GM19035 (cell line): ENCODE results near the gene GHR.

ENCODE experiments used
- ATAC-seq: cut with Tn5 transposase; IDR thresholded peaks from one replicate; pipeline ENCODE4 v1.9.1; 2021; ENCODE audit not compliant: unreplicated experiment

GHR gene

DNA sequence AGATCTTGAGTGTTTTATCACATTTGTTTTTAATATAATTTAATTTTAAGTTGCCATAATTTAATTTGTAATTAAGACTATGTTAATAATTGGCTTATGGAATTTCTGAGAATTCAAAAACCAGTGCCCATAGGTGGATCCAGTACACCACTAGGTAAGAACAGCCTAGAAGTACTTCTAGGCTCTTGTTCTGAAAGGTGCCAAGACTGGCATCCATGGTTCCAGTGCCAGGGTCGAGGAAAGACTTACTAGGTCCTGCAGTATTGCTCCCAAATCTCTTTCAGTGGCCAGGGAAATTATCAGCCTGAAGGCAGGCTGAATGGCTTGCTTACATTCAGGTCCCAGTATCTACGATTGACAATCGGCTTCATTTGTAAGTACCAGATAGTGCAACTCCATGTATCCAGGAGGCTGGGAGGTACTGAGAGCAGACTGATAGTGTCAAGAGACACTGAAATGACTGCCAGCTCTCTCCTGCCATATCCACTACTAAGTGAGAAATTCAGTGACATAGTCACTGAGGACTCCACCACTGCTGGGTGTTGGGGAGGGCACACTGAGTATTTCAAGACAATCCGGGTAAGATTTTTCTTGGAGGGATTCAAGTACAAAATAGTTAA, 174.2 kb downstream of the GHR start:
- no peak for ATAC-seq

DNA sequence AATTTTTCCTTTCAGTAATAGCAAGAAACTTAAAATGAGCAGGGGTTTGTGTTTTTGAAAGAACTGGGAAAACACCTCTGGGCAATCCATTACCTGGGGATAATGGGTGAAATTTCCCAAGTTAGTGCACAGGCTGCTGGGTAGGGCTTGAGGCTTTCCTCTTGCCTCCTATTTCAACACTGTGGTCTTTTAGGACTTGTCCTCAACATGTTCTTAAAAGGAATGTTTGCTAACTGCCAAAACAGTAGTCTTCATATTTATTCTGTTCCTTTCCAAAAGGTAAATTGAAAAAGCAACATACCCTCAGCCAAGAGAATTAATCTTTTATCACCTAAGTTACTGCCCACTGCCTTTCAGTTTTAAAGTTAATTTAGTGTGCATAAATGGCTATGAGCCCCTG, 175.1 kb downstream of the GHR start:
- no peak for ATAC-seq

DNA sequence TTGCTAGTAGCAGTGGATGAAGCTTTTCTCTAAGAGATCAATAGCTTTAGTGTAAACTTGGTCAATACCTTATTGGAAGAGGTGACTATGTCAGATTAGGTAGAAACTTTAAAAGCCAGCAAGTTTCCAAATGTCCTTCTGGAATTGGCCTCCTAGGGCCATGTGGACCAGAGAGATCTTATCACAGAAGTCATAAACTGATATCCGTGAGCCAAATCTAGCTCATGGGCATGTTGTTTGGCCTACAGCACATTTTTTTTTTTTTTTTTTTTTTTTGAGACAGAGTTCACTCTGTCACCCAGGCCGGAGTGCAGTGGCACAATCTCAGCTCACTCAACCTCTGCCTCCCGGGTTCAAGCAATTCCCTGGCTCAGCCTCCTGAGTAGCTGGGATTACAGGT, 175.9 kb downstream of the GHR start:
- no peak for ATAC-seq

DNA sequence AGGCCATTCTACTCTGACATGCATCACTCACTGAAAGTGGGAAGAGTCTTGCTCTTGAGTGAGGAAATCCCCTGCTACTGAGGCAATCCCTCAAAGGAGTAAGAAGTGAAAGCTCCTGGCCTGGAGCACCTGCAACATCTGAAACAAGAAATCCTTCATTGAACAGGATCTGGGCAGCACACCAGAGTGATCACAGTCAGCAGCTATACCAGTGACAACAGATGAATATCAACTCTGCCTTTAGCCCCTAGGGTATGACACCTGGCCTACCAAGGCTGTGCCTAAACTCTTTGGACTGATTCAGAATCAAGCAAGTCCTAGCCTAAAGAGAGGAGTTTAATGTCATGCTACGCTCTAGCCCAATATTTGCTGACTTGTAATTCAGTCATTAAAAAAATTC, 177.2 kb downstream of the GHR start:
- ATAC-seq = no peak

- no peak for ATAC-seq
Observed at GRCh38 chr5:42604171-42604711, 181.0 kb downstream of the GHR start.

DNA sequence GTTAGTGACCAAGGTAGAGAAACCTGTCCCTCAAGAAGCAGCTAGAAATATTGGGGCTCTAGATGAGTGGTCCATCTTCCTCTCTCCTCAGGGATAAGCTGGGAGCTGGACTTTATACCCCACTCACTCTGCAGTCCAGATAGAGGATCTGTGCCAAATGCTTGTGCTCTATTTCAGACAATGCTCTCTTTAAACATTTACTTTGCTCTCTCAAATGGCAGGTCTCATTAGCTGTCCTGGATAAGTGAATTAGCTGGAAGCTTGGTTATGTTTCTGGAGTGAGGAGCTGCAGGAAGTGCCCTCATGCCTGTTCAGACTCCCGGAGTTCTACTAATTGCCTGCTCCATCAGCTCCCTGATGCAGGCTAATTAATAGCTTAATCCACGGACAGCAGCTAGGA, 182.3 kb downstream of the GHR start:
- ATAC-seq = no peak

- ATAC-seq = no peak
Observed at GRCh38 chr5:42606464-42606869, 183.2 kb downstream of the GHR start.

GRCh38 chr5:42611437-42611836, 188.2 kb downstream of the GHR start:
- no peak for ATAC-seq

- ATAC-seq = no peak
Observed at GRCh38 chr5:42612750-42613366, 189.6 kb downstream of the GHR start.

DNA sequence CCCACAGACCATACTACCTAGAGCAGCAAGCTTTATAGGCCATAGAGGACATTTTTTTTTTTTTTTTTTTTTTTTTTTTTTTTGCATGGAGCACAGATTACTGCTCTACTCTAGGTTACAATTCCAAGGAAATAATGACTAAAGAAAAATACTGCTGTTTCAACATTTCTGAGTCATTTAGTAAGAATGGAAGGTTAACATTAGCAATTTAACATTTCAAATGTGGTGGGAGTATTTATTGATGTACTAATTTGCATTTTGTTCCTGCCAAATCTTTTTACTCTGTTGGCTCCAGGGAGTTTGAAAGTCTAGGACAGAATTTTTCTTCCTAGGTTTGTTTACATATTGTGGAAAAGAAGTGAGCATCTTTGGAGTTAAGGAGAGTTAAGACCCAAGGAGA, 191.3 kb downstream of the GHR start:
- no peak for ATAC-seq

GRCh38 chr5:42620579-42621216, 197.5 kb downstream of the GHR start:
- ATAC-seq = no peak

DNA sequence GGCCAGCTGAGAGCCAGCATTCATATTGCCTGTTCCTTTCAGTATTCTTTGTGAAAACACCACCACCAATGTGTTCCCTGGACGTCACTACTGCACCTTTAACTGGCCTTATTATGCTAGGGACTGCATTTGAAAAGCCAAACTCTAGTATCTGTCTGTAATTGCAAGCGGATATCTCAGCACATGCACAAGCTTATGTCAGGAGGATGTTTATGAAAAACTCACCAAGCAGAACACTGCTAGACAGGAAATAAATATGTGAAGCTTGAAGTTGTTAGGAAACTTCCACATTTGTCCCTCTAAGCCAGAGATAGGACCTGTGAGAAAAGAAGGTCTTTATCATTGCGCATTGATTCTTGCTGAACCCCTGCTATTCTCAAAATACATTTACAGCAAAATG, 198.0 kb downstream of the GHR start:
- ATAC-seq = no peak

GRCh38 chr5:42621662-42622061, 198.4 kb downstream of the GHR start:
- ATAC-seq = no peak

- no peak for ATAC-seq
Observed at GRCh38 chr5:42624912-42625311, 201.7 kb downstream of the GHR start.

GRCh38 chr5:42626462-42626861, 203.2 kb downstream of the GHR start:
- no peak for ATAC-seq

DNA sequence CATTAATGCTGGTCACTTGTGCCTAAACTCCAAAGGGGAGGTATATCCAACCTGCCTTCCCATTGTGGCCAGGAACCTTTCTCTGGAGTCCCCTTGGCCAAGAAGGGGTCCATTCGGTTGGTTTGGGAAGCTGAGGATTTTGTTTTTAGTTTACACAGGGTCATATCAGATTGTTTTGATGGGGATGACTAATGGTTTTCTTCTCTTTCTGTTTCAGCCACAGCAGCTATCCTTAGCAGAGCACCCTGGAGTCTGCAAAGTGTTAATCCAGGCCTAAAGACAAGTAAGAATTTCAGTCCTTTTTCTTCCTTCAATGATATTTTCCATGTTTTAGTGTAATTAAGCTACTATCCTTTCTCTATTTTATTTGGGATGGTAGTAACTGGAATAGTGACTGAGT, 205.6 kb downstream of the GHR start:
- ATAC-seq = no peak

DNA sequence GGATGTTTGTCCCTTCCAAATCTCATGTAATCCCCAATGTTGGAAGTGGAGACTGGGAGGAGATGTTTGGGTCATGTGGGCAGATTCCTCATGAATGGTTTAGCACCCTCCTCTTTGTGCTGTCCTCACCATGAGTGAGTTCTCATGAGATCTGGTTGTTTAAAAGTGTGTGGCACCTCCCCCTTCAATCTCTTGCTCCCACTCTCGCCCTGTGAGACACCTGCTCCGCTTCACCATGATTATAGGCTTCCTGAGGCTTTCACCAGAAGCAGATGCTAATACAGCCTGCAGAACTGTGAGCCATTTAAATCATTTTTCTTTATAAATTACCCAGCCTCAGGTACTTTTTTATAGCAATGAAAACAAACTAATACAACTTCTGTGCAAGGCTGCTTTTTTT, 206.0 kb downstream of the GHR start:
- no peak for ATAC-seq

GRCh38 chr5:42631241-42631640, 208.0 kb downstream of the GHR start:
- ATAC-seq = no peak

DNA sequence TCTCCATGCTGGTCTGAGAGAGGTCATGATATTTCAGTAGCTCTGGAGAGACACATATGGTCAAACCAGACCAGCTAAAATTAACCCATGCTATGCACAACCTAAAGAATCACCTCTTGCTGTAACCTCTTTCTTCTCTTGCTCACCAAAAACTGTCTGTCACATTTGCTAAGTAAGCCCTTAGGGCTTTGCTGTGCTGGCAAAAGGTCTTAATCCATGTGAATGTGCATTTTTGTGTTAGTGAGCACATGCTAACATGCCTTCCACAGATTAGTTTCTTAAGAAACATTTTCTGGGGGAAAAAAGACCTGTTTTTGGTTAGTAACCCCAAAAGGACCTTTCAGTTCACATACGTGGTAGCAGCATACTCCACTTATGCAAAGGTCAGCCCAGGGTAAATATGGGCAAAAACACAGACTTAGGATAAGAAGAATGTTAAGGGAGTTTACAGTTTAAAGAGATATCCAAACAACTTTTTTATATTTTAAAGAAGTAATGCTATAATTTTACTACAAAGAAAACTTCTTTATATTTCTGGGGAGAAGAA, 209.2 kb downstream of the GHR start:
- no peak for ATAC-seq

DNA sequence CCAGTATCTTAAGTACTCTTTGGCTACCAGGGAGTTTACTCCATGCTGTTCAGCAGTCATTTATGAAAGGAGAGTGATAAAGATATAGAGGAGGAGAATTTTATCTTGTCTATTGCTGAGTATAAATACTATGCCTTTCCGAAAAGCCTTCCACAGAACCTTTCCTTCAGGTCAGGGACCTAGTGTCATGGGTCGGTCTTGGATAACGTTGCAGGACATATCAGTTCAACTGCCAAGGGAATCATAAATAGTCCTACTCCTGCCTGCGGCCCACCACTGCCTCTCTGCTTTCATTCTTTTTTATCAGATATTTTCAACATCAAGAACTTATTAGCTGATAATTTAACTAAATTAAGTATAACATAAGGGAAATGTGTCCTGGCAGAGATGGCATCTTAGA, 211.3 kb downstream of the GHR start:
- ATAC-seq = no peak

GRCh38 chr5:42636425-42636824, 213.2 kb downstream of the GHR start:
- ATAC-seq = no peak

DNA sequence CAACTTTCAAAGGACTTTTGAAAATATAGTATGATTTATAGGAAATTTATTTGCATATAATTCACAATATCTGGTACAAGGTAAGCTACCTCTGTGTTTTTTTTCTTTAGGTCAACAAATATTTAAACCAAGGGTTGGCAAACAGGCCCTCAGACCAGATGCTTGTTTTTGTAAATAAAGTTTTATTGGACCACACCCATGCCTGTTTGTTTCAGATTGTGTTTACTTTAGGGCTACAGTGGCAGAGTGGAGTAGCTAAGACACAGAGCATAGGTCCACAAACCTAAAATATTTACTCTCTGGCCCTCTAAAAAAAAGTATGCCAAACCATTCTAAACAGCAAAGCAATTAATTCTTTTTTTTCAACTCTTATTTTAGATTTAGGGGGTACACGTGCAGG, 213.7 kb downstream of the GHR start:
- ATAC-seq = no peak
